ENCODE data around the gene EIF4B.

EIF4B gene

GRCh38 chr12:53057816-53058500 lies 51.7 kb downstream of the EIF4B start:
- no peak for DNase-seq (ENCODE audit: extremely low read depth in 1 of 2, low read depth in 1 of 2)

- no peak for DNase-seq (ENCODE audit: extremely low read depth in 1 of 2, low read depth in 1 of 2)
These were observed 52.6 kb downstream of the EIF4B start for GRCh38 chr12:53058674-53059433.

GRCh38 chr12:53059434-53060063 lies 53.3 kb downstream of the EIF4B start:
- DNase-seq (ENCODE audit: extremely low read depth in 1 of 2, low read depth in 1 of 2) = no peak

- DNase-seq (ENCODE audit: extremely low read depth in 1 of 2, low read depth in 1 of 2) = no peak
These were observed 53.9 kb downstream of the EIF4B start for GRCh38 chr12:53060064-53060720.

GRCh38 chr12:53060721-53061276 lies 54.5 kb downstream of the EIF4B start:
- DNase-seq (ENCODE audit: extremely low read depth in 1 of 2, low read depth in 1 of 2) = no peak

- no peak for DNase-seq (ENCODE audit: extremely low read depth in 1 of 2, low read depth in 1 of 2)
These were observed 55.3 kb downstream of the EIF4B start for GRCh38 chr12:53061404-53062010.

GRCh38 chr12:53062011-53062961 lies 56.0 kb downstream of the EIF4B start:
- no peak for DNase-seq (ENCODE audit: extremely low read depth in 1 of 2, low read depth in 1 of 2)

GRCh38 chr12:53062977-53063707 lies 56.9 kb downstream of the EIF4B start:
- no peak for DNase-seq (ENCODE audit: extremely low read depth in 1 of 2, low read depth in 1 of 2)

GRCh38 chr12:53063708-53064612 lies 57.7 kb downstream of the EIF4B start:
- DNase-seq (ENCODE audit: extremely low read depth in 1 of 2, low read depth in 1 of 2) = no peak

GRCh38 chr12:53064613-53065436 lies 58.6 kb downstream of the EIF4B start:
- no peak for DNase-seq (ENCODE audit: extremely low read depth in 1 of 2, low read depth in 1 of 2)

- DNase-seq (ENCODE audit: extremely low read depth in 1 of 2, low read depth in 1 of 2) = no peak
These were observed 59.2 kb downstream of the EIF4B start for GRCh38 chr12:53065470-53065869.

GRCh38 chr12:53065975-53066931 lies 60.0 kb downstream of the EIF4B start:
- peak in 1 of 2 donors; percentile 31 for DNase-seq (ENCODE audit: extremely low read depth in 1 of 2, low read depth in 1 of 2)

GRCh38 chr12:53067074-53067992 lies 61.1 kb downstream of the EIF4B start:
- DNase-seq (ENCODE audit: extremely low read depth in 1 of 2, low read depth in 1 of 2) = no peak

- no peak for DNase-seq (ENCODE audit: extremely low read depth in 1 of 2, low read depth in 1 of 2)
These were observed 61.9 kb downstream of the EIF4B start for GRCh38 chr12:53067993-53068770.
